Ramos (cell line): Measurements from ENCODE around the gene SLC45A1.
"Not testable (repeated sequence)": the region's sequence is repeated elsewhere in the genome, so short reads cannot be mapped to it uniquely, and the experiment has no call there.

ENCODE experiments used
- in situ Hi-C: fragments of 300-500 bp; cut with MboI; formaldehyde crosslinking; loops from one replicate; pipeline ENCODE4 v1.14.3; 2022; ENCODE audit warnings: low sequenced_read_pairs; ENCODE audit not compliant: unreplicated experiment

SLC45A1 gene

GRCh38 chr1:8364528-8365442, 46.9 kb downstream of the SLC45A1 start:
- in situ Hi-C loops = no loop called here

- in situ Hi-C loops = no loop called here
These were observed 47.9 kb downstream of the SLC45A1 start for GRCh38 chr1:8365661-8366362.

GRCh38 chr1:8367571-8368194, 49.8 kb downstream of the SLC45A1 start:
- in situ Hi-C loops = no loop called here

- in situ Hi-C loops = no loop called here
These were observed 51.2 kb downstream of the SLC45A1 start for GRCh38 chr1:8368956-8369639.

DNA sequence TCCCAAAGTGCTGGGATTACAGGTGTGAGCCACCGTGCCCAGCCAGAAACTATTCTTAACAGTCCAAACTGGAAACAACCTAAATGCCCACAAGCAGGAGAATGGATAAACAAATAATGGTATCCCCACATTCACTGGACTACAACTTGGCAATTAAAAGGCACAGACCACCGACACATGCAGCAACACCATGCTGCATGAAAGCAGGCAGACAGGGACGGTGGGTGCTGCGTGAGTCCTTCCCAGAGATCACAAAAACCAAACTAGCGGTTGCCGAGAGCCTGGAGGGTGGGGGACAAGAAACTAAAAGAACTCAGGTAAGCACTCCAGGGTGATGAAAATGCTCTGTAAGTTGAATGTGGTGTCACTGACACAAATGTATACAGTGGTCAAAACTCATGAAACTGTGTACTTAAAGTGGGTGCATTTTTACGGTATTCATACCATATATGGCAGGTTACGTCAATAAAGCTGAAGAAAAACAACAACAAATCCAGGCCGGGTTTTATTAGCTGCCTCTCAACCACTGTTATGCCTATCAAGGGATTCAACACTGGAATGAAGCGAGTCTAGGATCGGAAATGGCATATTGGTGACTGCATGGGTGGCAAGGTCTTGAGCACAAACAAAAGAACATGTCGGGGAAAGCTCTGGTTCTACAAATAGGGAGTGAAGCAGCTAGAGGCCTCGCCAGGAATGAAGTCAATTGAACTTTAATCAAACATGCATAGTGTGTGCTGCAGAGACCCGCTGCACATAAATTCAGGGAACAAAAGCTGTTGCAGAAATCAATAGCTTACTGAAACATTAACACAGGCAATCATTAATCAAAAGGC, 52.4 kb downstream of the SLC45A1 start:
- in situ Hi-C loops = no loop called here

- in situ Hi-C loops = no loop called here
These were observed 53.0 kb downstream of the SLC45A1 start for GRCh38 chr1:8370905-8371315.

DNA sequence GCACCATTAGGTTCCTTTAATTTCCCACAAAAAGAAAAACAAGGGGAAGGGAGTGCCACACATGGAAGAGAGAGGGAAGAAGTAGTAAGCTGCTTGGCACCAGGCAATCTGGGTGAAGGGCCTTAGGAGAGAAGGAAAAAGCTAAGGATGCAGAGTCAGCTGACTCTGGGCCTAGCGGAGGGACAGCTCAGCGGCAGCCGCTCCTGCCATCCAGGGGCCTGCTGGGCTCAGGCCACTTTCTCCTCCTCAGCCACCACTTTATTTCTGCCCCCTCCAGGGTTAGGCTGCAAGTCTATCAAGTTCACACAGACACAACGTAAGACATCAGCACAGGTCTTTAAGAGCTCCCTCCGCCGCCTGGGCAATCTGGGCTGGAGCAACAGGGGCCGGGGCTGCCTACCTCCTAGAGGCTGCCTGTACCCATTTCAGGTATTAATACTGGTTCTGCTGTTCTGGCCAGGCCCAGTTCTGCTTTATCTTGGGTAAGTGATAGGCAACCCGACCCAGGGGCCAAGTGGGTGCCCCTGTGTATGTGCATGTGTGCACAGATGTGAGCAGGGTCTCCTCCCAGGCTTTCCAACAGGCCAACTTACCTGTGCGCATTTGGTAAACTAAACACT, 53.6 kb downstream of the SLC45A1 start:
- in situ Hi-C loops = no loop called here

DNA sequence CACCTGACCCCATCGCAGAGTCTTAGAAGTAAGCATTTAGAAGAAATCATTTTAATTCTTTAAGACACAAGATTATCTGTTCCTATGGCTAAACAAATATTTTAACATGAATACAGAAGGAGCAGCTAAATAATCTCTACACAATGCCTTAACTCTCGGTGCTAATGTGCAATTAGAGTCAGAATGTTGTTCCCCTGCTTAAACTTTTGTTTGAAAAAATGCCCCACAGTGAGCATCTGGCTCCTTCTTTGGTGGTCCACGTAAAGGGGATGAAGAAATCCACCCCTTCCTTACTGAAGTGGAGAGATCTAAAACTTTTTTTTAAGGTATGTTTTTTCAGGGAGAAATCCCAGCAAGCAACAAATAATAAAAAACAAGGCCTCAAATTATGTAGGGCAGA, 55.2 kb downstream of the SLC45A1 start:
- in situ Hi-C loops = no loop called here

- in situ Hi-C loops = no loop called here
These were observed 55.8 kb downstream of the SLC45A1 start for GRCh38 chr1:8373581-8374241.

DNA sequence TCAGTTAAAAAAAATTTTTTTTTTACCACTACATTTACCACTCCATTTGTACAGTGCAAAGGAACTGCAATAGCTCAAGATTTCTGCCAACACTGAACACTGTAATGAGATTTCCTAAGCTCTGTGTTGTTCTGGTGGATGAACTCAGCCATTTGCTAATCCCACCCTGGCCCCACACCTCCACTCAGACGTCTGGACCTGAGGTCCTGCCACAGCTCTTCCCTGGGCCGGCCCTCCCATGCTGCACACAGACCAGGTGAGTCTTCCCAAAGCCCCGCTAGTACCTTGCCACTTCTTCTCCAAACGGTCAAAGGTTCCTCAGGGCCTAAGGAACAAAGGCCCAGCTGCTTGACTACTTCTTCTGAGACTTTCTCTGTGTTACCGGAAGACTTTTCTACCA, 56.4 kb downstream of the SLC45A1 start:
- in situ Hi-C loops = no loop called here

DNA sequence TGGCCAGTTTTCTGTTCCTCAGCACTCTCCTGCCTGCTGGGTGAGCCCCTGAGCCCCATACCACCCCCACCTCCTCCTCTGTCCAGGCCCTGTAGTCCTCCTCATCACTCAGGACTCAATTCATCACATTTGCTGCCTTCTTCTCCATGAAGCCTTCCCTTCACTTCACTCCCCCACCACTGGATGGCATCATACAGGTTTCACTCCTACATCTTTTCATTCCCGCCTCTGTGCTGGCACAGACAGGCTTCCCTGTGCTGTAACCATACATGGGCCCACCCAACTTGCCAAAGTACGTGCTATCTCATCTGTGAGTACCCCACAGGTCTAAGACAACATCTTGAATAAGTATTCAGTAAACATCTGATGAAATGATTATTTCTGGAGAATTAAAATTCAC, 56.9 kb downstream of the SLC45A1 start:
- in situ Hi-C loops = no loop called here

- in situ Hi-C loops = no loop called here
These were observed 58.5 kb downstream of the SLC45A1 start for GRCh38 chr1:8376358-8376840.

GRCh38 chr1:8377271-8377981, 59.5 kb downstream of the SLC45A1 start:
- in situ Hi-C loops = no loop called here

- in situ Hi-C loops = no loop called here
These were observed 60.3 kb downstream of the SLC45A1 start for GRCh38 chr1:8378178-8378577.

DNA sequence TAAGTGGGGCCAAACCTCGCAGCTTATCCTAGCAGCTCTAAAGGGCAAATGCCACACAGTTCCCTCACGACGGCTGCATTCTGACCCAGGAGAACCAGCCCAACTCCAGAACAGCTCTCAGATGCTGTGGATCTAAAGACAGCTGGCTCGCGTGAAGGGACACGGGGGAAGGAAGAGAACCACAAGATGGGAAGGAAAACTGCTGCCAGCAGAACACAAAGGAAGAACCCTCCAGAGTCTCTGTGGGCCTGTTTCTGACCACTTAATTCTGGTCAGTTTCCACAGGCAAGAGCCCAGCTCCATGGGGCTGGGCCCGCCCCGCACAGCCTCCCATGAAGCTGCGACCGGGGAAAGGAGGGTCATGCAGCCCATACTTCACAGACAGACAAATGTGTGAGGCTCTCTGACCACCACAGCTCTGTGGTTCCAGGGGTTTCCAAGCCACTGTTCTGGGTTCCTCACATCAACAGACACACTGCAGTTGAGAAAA, 61.1 kb downstream of the SLC45A1 start:
- in situ Hi-C loops = no loop called here

- in situ Hi-C loops = no loop called here
These were observed 61.7 kb downstream of the SLC45A1 start for GRCh38 chr1:8379513-8380186.

- in situ Hi-C loops = not testable (repeated sequence)
These were observed 62.4 kb downstream of the SLC45A1 start for GRCh38 chr1:8380310-8380709.
